Measurements from ENCODE around the gene GP5. TPM values are rescaled to one million over a fixed set of nuclear protein-coding genes. Genes with fewer than 3 reads are reported as not detected.

GP5 gene
- total RNA-seq, 1 experiment from 2014 or later = not detected

GRCh38 chr3:194447161-194447560 lies 48.1 kb upstream of the GP5 start:
- Histone ChIP-seq H2AK5ac (ENCODE audit: insufficient read length, low read length) (no peak overlapping the region), H2BK20ac (ENCODE audit: low read depth, low read length, poor library complexity, severe bottlenecking) (no peak overlapping the region), H3K27me3 (ENCODE audit: insufficient read depth, low read length) (no peaks in the 10 kb centered on the region), H3K18ac (ENCODE audit: insufficient read length, low read depth, low read length) (no peak overlapping the region), H4K20me1 (ENCODE audit: control insufficient read depth, insufficient read depth, insufficient read length) (no peaks in the 10 kb centered on the region), H3K79me1 (ENCODE audit: insufficient read depth, low read depth, low read length, poor library complexity, severe bottlenecking) (no peaks in the 10 kb centered on the region), H4K8ac (replicated peaks; ENCODE audit: insufficient read length, low read depth, low read length) (no peak overlapping the region), H3K14ac (ENCODE audit: insufficient read depth, low read length) (no peak overlapping the region), H3K23ac (ENCODE audit: insufficient read length, low read depth, low read length) (no peak overlapping the region), H4K91ac (ENCODE audit: insufficient read length, low read depth, low read length) (no peak overlapping the region), H3K27ac (ENCODE audit: insufficient read length, low read depth, low read length) (no peak overlapping the region), H2BK15ac (ENCODE audit: low read depth, low read length) (no peak overlapping the region), H3K4me1 (ENCODE audit: insufficient read depth, low read length) (no peaks in the 10 kb centered on the region), H3K4me2 (ENCODE audit: insufficient read depth, insufficient read length, low read length) (no peak overlapping the region), H3K9me3 (ENCODE audit: control insufficient read depth, low read depth, low read length) (no peaks in the 10 kb centered on the region), H2BK5ac (ENCODE audit: insufficient read length, low read length) (no peak overlapping the region), H4K5ac (ENCODE audit: insufficient read length, low read depth, low read length) (no peak overlapping the region), H3K79me2 (ENCODE audit: insufficient read depth, low read length) (no peaks in the 10 kb centered on the region), H2BK120ac (ENCODE audit: low read depth, low read length, poor library complexity, severe bottlenecking) (no peak overlapping the region), H3K4ac (ENCODE audit: low read depth, low read length) (no peak overlapping the region), H2BK12ac (ENCODE audit: insufficient read length, low read depth, low read length) (no peak overlapping the region), H2AFZ (ENCODE audit: low read length) (no peak overlapping the region), H3K23me2 (ENCODE audit: insufficient read length, low read depth, low read length, poor library complexity, severe bottlenecking) (no peaks in the 10 kb centered on the region), H3T11ph (ENCODE audit: low read length) (no peak overlapping the region), H3K9ac (ENCODE audit: extremely low read depth, insufficient read length, low read length) (no peak overlapping the region), H3K56ac (ENCODE audit: insufficient read length, low read depth, low read length) (no peak overlapping the region)
- Mint-ChIP-seq H3K9me3 (no peaks in the 10 kb centered on the region), H3K36me3 (ENCODE audit: insufficient read depth in 1 of 3, low read depth in 3 of 3) (peaks cover 29 to 65% (median 64%) of the 10 kb centered on the region in 3 experiments; a peak in 6 of 7 replicates), H3K27me3 (ENCODE audit: low read depth) (no peaks in the 10 kb centered on the region), H3K27ac (no peak overlapping the region), H3K4me1 (no peaks in the 10 kb centered on the region), H3K4me3 (no peak overlapping the region)
- WGBS (ENCODE audit: extremely low coverage, insufficient read length, low lambda C conversion rate) = no CpG with 5 or more reads among the region's 6 CpGs
- no peak for TF ChIP-seq CTCF (conservative IDR thresholded peaks at IDR 0.05)
- no peak for DNase-seq

Data from H9 (cell line).